ENCODE results near the gene MDFI. TPM values are rescaled to one million over a fixed set of nuclear protein-coding genes. Genes with fewer than 3 reads are reported as not detected.

Gene MDFI
- total RNA-seq, 2 donors from 2014 or later, result 52.7 to 80.0 TPM

DNA sequence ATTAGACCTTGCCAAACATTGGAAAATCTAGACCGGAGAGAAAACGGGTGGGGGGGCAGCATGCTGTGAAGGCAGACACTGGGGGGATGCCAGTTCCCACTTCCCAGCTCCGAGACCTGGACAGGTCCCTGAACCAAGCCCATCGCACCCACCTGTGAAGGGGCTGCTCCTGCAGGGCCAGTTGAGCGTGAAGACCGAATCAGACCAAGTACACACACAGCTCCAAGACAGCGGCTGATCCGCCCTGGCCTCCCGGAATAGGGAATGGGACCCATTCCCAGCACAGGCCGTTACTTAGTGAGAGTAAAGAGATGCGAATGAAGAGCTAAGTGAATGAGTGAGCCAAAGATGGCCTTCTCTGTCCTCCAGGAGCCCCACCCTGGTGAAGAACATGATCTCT lies 41.5 kb upstream of the MDFI start:
- Histone ChIP-seq H3K27ac (ENCODE audit: low read depth, low read length) (no peak overlapping the region), H3K9ac (ENCODE audit: extremely low read depth, low read length, poor library complexity, severe bottlenecking) (no peak overlapping the region), H3K4me3 (ENCODE audit: low read length) (no peak overlapping the region), H3K4me1 (ENCODE audit: control insufficient read depth, insufficient read depth, low read length) (no peaks in the 10 kb centered on the region), H3K27me3 (ENCODE audit: control insufficient read depth, insufficient read depth, low read length, poor library complexity, severe bottlenecking) (no peaks in the 10 kb centered on the region), H3K9me3 (ENCODE audit: control insufficient read depth, low read length) (no peaks in the 10 kb centered on the region), H3K36me3 (ENCODE audit: control insufficient read depth, insufficient read depth, low read length) (peaks cover 48% of the 10 kb centered on the region)
- H3K9me3 Mint-ChIP-seq, result no peaks in the 10 kb centered on the region
- peaks cover 50% of the 10 kb centered on the region for H3K36me3 Mint-ChIP-seq (ENCODE audit: low read depth)
- no peaks in the 10 kb centered on the region for H3K27me3 Mint-ChIP-seq (ENCODE audit: insufficient read depth)
- 91 to 94% methylated on average over 2 to 11 of the region's 11 CpGs for WGBS, 2 experiments (ENCODE audit: insufficient coverage in 1 of 2, insufficient read length in 1 of 2)
- peaks cover 5% of the 10 kb centered on the region for H3K4me1 Mint-ChIP-seq
- H3K27ac Mint-ChIP-seq, result no peak overlapping the region
- no peak overlapping the region for H3K4me3 Mint-ChIP-seq
- TF ChIP-seq, protein P1, sequence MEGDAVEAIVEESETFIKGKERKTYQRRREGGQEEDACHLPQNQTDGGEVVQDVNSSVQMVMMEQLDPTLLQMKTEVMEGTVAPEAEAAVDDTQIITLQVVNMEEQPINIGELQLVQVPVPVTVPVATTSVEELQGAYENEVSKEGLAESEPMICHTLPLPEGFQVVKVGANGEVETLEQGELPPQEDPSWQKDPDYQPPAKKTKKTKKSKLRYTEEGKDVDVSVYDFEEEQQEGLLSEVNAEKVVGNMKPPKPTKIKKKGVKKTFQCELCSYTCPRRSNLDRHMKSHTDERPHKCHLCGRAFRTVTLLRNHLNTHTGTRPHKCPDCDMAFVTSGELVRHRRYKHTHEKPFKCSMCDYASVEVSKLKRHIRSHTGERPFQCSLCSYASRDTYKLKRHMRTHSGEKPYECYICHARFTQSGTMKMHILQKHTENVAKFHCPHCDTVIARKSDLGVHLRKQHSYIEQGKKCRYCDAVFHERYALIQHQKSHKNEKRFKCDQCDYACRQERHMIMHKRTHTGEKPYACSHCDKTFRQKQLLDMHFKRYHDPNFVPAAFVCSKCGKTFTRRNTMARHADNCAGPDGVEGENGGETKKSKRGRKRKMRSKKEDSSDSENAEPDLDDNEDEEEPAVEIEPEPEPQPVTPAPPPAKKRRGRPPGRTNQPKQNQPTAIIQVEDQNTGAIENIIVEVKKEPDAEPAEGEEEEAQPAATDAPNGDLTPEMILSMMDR (conservative IDR thresholded peaks at IDR 0.05), result no peak
- DNase-seq, result no peak

DNA sequence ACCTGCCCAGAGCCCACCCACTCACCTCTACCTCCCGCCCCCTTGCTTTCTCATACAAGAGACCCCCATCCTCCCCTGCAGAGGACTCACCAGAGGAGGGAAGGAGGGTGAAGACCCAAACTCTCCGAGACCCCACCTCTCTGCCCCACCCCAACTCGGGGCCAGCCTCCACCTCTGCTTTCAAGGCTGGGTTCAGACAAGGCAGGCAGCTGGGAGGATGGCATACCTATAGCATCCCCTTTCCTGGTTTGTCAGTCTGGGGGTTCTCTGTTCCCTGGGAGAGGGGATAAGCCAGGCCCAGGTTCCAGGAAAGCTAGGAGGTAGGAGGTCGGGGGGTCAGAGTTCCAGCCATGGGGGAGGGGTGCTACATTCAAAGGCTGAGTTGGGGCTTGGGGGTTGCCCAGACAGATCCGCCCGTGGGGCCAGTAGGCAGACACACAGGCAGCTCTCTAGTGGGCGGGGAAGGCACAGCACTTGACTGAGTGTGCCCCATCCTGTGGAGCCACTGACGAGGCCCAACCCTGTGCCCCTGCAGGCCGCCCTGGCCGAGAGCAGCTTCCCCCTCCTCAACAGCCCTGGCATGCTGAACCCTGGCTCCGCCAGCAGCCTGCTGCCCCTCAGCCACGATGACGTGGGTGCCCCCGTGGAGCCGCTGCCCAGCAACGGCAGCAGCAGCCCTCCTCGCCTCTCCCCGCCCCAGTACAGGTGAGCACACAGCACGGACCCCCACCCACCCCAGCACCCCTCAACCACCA lies 40.8 kb upstream of the MDFI start:
- no peaks in the 10 kb centered on the region for H3K27me3 ChIP-seq (ENCODE audit: control insufficient read depth, insufficient read depth, low read length, poor library complexity, severe bottlenecking)
- WGBS, 2 experiments (ENCODE audit: insufficient coverage in 1 of 2, insufficient read length in 1 of 2), result 89% methylated on average over 6 to 19 of the region's 19 CpGs
- Mint-ChIP-seq H3K9me3 (no peaks in the 10 kb centered on the region), H3K27me3 (ENCODE audit: insufficient read depth) (no peaks in the 10 kb centered on the region), H3K36me3 (ENCODE audit: low read depth) (peaks cover 44% of the 10 kb centered on the region), H3K27ac (no peak overlapping the region), H3K4me3 (no peak overlapping the region), H3K4me1 (peaks cover 6% of the 10 kb centered on the region)
- DNase-seq, result no peak
- H3K9ac ChIP-seq (ENCODE audit: extremely low read depth, low read length, poor library complexity, severe bottlenecking), result no peak overlapping the region
- H3K36me3 ChIP-seq (ENCODE audit: control insufficient read depth, insufficient read depth, low read length), result peaks cover 42% of the 10 kb centered on the region
- TF ChIP-seq, protein P1 (conservative IDR thresholded peaks at IDR 0.05), result no peak
- no peak overlapping the region for H3K4me3 ChIP-seq (ENCODE audit: low read length)
- no peak overlapping the region for H3K27ac ChIP-seq (ENCODE audit: low read depth, low read length)
- no peaks in the 10 kb centered on the region for H3K4me1 ChIP-seq (ENCODE audit: control insufficient read depth, insufficient read depth, low read length)
- H3K9me3 ChIP-seq (ENCODE audit: control insufficient read depth, low read length), result no peaks in the 10 kb centered on the region

DNA sequence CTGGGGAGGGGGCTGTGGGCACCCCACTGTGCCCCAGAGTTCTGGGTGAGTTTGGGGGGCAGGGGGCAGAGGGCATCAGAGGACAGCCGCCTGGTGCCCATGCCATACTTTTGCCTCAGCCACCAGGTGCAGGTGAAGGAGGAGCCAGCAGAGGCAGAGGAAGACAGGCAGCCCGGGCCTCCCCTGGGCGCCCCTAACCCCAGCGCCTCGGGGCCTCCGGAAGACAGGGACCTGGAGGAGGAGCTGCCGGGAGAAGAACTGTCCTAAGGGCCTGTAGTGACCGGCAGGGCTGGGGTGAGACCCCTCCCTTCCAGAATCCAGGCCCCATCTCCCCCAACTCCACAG lies 39.6 kb upstream of the MDFI start:
- H3K27me3 Mint-ChIP-seq (ENCODE audit: insufficient read depth), result no peaks in the 10 kb centered on the region

More for the DNA sequence above, 39.6 kb upstream of the MDFI start:
- Mint-ChIP-seq H3K4me1 (peaks cover 8% of the 10 kb centered on the region), H3K27ac (no peak overlapping the region), H3K4me3 (no peak overlapping the region), H3K9me3 (no peaks in the 10 kb centered on the region), H3K36me3 (ENCODE audit: low read depth) (peaks cover 33% of the 10 kb centered on the region)
- no peak overlapping the region for H3K9ac ChIP-seq (ENCODE audit: extremely low read depth, low read length, poor library complexity, severe bottlenecking)
- no peaks in the 10 kb centered on the region for H3K9me3 ChIP-seq (ENCODE audit: control insufficient read depth, low read length)
- no peak overlapping the region for H3K27ac ChIP-seq (ENCODE audit: low read depth, low read length)
- no peaks in the 10 kb centered on the region for H3K27me3 ChIP-seq (ENCODE audit: control insufficient read depth, insufficient read depth, low read length, poor library complexity, severe bottlenecking)
- TF ChIP-seq, protein P1 (conservative IDR thresholded peaks at IDR 0.05), result no peak
- peaks cover 30% of the 10 kb centered on the region for H3K36me3 ChIP-seq (ENCODE audit: control insufficient read depth, insufficient read depth, low read length)
- 96 to 97% methylated on average over 6 to 8 of the region's 8 CpGs for WGBS, 2 experiments (ENCODE audit: insufficient coverage in 1 of 2, insufficient read length in 1 of 2)
- H3K4me1 ChIP-seq (ENCODE audit: control insufficient read depth, insufficient read depth, low read length), result peaks cover 4% of the 10 kb centered on the region
- no peak for DNase-seq
- H3K4me3 ChIP-seq (ENCODE audit: low read length), result no peak overlapping the region

Data from endodermal cell (in vitro differentiated cells).